Sciatic nerve (tissue), 2 donors: ENCODE measurements around the gene MIOX. TPM values are rescaled to one million over a fixed set of nuclear protein-coding genes. Genes with fewer than 3 reads are reported as not detected.
A peak's percentile ranks its signal among the peaks of the same experiment; 100 is the strongest.

Source experiments
- ATAC-seq: fragments of 200-7000 bp; cut with Tn5 transposase; one replicate; pipeline ENCODE4 v1.9.1; 2020; ENCODE audit warnings: mild to moderate bottlenecking, moderate library complexity
- DNase-seq: peaks from one replicate; pipeline ENCODE4 v3.0.0-alpha.2; 2020; ENCODE audit warnings: low spot score
- intact Hi-C: fragments of 100-400 bp; cut with DNase I; formaldehyde crosslinking; loops from one replicate; pipeline ENCODE4 v1.14.2; 2022
- total RNA-seq: library from RNA; stranded (reverse); fragmentation: NEBNext Ultra II Directional; extraction: Animal tissue kit (Norgen Biotek cat#: 25700); gene quantifications from one replicate; pipeline ENCODE4 v1.2.1, GENCODE V29; 2021
- donor health status: DM: no; HTN: no; CAD: no.
- donor health status: DM: no; HTN: no; CAD: no.

MIOX gene
- total RNA-seq, 1 donor from 2014 or later = not detected

DNA sequence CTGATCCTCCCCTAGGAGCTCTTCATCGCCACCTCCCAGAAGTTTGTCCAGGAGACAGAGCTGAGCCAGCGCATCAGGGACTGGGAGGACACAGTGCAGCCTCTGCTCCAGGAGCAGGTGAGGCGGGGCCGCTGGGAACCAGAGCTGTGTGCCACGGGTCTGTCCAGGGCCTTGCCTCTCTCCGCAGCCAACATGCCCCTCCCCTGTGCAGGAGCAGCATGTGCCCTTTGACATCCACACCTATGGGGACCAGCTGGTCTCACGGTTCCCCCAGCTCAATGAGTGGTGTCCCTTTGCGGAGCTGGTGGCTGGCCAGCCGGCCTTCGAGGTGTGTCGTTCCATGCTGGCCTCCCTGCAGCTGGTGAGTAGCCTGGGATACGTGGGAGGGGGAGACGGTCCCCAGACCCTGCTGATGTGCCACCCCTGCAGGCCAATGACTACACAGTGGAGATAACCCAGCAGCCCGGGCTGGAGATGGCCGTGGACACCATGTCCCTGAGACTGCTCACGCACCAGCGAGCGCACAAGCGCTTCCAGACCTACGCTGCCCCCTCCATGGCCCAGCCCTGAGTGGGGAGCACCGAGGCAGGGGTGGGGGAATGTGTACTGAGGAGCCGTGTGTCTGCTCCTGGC is 36.3 kb downstream of the MIOX start:
- DNase-seq (no peak), ATAC-seq (no peak)
- intact Hi-C loops = no loop called here

DNA sequence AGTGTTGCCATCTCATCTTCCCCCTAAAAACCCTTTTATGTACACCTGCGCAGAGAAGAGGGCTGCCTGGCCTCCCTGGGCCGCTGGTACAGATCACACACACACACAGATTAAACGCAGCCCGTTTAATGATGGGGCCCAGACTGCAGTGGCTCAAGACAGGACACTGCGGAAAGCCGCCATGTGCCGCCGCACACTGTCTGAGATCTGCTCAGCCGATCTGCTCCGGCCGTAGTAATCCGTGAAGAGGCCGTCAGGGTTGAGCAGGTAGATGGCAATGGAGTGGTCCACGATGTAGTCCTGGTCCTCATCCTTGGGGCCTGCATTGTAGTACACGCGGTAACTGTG is 36.8 kb downstream of the MIOX start:
- ATAC-seq = no peak
- intact Hi-C loops = no loop called here

DNA sequence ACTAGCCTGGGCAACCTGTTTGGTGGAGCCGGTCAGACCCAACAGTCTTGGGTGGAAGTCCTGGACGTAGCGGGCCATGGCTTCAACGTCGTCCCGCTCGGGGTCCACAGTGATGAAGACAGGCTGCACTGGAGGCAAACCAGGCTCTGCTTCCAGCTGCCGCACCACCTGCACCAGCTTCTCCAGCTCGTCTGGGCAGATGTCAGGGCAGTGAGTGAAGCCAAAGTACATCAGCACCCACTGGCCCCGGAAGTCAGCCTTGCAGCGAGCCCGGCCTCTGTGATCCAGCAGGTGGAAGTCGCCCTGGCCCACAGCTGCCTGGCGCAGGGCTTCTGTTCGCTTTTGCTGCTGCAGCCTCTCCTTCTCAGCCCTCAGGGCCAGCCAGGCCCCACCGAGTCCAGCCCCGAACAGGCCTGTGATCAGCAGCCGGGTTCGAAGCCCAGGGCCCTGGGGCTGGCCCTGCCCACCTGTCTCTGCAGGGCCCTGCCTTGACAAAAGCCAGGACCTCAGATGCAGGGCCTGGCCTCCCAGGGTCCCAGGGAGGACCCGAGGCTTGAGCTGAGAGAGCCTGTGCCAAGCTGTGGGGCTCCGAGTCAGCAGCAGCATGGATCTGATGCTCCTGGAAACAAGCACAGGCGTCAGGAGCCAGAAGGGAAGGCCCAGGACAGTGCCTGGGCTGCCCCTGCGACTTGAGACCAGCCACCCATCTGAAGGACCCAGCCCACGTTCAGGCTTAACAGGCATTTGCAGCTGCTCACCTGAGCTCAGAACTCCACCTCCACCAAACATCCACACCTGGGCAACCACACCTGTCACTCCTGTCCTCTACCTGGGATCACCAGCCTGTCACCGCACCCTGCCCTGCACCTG is 37.4 kb downstream of the MIOX start:
- intact Hi-C loops = no loop called here
- DNase-seq (peak; percentile 64), ATAC-seq (no peak)

More for the DNA sequence above, 36.8 kb downstream of the MIOX start:
- no peak for DNase-seq

GRCh38 chr22:50524676-50525103 is 38.0 kb downstream of the MIOX start:
- ATAC-seq = no peak
- no peak for DNase-seq
- intact Hi-C loops = loop anchor here (1.0 kb wide), 1 partner anchor 16 kb away; no protein-coding TSS in a partner anchor

DNA sequence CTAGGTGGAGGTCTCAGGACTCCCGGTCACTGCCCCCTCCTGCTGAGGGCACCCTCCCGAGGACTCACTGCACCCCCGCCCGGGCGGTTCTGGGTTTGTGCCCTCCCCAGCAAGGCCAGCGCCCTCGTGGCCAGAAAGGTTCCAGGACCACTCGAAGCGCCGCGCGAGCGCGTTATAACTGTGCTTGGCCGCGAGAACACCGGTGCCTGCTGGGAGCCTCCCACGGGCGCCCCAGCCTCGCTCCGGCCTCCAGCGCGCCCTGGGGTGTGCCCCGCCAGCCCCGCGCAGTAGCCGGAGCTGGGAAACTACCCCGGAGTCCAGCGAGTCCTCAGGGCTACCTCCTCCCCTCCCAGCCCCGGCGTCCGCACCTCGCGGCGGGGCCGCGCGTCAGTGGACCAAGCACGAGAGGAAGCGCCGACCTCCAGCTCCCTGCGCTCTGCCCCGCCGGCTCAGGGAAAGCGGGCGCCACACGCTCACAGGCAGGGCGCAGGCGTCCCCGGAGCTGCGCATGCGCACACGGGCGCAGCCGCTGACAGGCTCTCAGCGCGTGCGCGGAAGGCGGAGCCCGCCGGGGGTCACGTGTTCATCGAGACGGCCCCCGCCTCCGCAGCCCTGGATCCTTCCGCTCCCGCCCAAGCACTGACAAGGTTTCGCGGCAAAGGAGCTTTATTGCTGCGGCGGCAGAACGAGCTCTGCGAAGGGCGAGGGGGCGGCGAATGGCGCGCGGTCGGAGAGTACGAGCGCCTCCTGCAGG is 38.6 kb downstream of the MIOX start, which contains the start of gene SCO2:
Gene SCO2, minus strand, starts transcription at position 495 of the 754 bp plus-strand sequence. CDS start 1,187 bp downstream, outside the sequence.
- peak; percentile 99 for DNase-seq
- intact Hi-C loops = loop anchor here (1.0 kb wide), 1 partner anchor 15 kb away; no protein-coding TSS in a partner anchor

GRCh38 chr22:50525858-50526107 is 39.1 kb downstream of the MIOX start:
- ATAC-seq (no peak), DNase-seq (no peak)

More for the DNA sequence above, 38.6 kb downstream of the MIOX start, which contains the start of gene SCO2:
- ATAC-seq = peak; percentile 79

GRCh38 chr22:50526108-50526833 is 39.6 kb downstream of the MIOX start:
- peak; percentile 92 for DNase-seq
- ATAC-seq = peak; percentile 18
- intact Hi-C loops = no loop called here

More at GRCh38 chr22:50525858-50526107, 39.1 kb downstream of the MIOX start:
- intact Hi-C loops = loop anchor here (1.0 kb wide), 1 partner anchor 15 kb away; no protein-coding TSS in a partner anchor

DNA sequence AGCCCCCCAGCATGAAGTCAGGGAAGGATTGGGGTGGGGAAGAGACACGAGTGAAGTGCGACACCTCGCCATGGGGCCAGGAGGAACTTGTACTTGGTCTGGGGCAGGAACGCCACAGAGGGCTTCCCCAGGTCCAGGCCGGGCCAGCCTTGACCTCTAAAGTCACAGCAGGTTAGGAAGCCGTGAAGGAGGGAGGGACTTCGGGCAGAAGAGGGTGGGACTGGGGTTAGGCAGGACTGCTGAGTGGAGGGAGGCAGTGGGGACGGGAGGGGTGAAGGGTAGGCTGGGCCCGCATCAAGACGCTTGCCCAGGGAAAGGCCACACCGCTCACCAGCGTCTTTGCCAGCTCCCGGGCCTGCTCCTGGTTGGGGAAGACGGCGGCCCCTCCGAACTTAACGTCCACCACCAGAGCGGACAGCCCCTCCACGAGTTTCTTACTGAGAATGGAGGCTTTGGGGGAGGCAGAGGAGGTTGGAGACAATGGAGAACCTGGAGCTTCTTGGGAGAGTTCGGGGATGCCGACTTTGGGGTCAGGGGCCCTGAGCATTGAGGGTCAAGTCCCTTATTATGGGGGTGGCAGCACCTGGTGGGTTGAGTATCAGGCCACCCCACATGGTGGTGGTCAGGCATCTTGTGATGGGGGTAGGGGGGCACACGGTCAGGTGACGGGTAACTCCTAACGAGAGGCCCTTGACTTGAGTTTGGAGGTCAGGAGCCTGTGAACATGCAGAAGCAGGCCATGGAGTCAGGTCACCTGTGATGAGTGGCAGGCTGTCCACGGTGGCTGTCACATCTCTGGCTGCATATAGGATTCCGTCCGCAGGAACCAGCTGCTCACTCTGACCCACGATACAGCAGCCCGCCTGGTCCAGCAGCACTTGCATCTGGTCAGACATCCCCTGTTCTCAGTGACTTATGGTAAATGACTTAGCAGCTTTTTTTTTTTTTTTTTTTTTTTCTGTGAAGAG is 40.5 kb downstream of the MIOX start:
- peak; percentile 11 for ATAC-seq
- peak; percentile 79 for DNase-seq
- intact Hi-C loops = no loop called here

DNA sequence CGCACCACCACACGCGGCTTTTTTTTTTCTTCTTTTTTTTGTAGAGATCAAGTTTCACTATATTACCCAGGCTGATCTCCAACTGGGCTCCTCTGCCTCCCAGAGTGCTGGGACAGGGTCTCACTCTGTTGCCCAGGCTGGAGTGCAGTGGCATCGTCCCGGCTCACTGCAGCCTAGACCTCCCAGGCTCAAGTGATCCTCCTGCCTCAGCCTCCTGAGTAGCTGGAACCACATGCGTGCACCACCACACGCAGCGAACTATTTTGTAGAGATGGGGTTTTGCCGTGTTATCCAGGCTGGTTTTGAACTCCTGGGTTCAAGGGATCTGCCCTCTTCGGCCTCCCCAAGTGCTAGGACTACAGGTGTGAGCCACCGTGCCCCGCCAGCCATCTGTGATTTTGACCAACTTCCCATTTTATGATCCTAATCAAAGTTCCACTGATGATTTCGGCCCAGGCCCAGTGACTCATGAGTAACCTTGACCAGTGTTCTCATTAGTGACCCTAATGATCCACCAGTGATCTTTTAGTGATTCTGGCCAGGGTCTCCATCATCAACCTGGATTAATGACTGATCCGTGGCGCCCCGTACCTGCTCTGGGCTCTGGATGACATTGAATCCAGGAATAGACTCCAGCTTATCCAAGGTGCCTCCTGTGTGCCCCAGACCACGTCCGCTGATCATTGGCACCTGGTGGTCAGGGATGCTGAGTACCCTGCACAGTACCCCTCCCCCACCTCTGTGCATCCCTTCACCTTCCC is 41.4 kb downstream of the MIOX start:
- intact Hi-C loops = no loop called here
- DNase-seq (no peak), ATAC-seq (no peak)

- ATAC-seq = no peak
- no peak for DNase-seq
- intact Hi-C loops = no loop called here
Observed at GRCh38 chr22:50528682-50529415, 42.2 kb downstream of the MIOX start.

DNA sequence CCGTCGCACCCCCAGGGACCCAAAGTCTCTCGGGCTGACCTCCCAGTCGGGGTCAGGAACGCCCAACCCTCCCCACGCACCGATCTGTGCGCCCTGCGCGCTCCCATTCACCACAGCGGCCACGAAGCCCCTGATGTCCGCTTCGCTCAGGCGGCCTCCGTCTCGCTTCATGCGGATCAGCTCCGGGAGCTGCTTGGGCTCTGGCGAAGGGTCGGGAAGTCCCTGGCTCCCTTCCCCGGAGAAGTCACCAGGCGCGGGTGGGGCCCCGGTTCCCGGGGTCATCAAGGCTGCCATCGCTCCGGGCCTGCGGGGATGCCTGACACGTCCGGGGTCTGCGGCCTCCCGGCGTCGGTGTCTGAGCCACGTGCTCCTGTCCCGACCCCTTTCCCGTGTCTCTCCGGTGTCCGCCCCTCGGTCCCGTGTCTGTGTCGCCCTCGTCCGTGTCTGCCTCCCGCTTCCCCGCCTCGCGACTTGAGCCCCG is 42.8 kb downstream of the MIOX start:
- DNase-seq (peak; percentile 84), ATAC-seq (no peak)
- intact Hi-C loops = no loop called here

DNA sequence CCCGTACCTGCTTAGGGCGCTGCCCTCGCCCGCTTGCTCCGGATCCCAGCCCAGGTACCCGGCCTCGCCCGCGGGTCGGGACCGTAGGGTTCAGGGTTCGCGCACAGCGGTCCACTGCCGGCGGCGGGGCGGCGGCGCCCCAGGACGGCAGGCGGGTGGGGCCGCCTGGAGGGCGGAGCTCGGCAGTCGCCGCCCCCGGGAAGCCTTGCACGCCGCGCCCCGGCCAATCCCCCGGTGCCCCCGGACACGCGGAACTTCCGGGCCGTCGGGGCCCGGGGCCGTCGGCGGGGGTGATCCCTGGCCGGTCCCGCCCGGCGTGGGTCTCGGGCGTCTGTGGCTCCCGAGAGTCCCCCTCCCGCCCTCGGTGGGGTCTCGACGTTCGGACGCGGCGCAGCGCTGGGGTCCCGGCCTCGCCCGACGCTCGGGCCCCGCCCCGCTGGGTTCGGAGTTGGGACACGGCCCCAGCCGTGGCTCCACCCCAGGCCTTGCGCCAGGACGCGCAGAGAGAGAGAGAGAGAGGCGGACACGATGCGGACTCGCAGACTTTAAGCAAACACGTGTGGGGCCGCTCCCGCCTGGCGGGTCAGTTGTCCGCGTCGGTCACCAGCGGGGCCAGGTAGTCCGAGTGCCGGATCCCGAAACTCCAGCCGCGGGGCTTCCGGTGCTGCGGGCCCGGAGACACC is 43.4 kb downstream of the MIOX start, which contains the start of gene TYMP:
Gene TYMP, minus strand, starts transcription at position 116 of the 683 bp plus-strand sequence. CDS start 303 bp downstream, outside the sequence.
- intact Hi-C loops = no loop called here
- ATAC-seq (peak; percentile 35), DNase-seq (peak; percentile 89)

DNA sequence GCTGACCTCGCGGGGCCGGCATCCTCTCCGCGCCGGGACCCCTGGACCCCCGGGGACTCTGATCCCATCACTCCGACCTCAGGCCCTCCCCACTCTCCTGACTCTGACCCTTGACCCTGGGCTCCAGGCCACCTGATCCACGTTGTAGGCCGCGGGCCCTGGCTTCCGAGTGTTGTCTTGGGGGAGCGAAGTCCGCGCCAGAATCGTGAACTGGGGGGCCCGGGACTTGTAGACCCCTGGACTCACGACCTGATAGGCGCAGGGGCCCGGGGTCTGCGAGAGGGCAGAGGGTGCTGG is 43.9 kb downstream of the MIOX start:
- DNase-seq = no peak
- peak; percentile 1 for ATAC-seq
- intact Hi-C loops = no loop called here

GRCh38 chr22:50530877-50531545 is 44.4 kb downstream of the MIOX start:
- intact Hi-C loops = no loop called here
- peak; percentile 68 for ATAC-seq
- peak; percentile 92 for DNase-seq

- peak; percentile 17 for ATAC-seq
- intact Hi-C loops = no loop called here
- peak; percentile 78 for DNase-seq
Observed at GRCh38 chr22:50531546-50531961, 44.9 kb downstream of the MIOX start.
